Ishikawa (cell line): ENCODE data around the gene GPRC6A.

Experiments
- CEBPB ChIP-seq: IDR thresholded peaks from 2 replicates; pipeline ENCODE4 v1.6.1; 2012
- CREB1 ChIP-seq: IDR thresholded peaks from 2 replicates; pipeline ENCODE4 v1.6.1; 2012; ENCODE audit warnings: low read depth
- EGR1 ChIP-seq: IDR thresholded peaks from 2 replicates; pipeline ENCODE4 v1.6.1; 2012
- EP300 ChIP-seq: IDR thresholded peaks from 2 replicates; pipeline ENCODE4 v1.6.1; 2012; ENCODE audit warnings: borderline replicate concordance
- FOXM1 ChIP-seq: IDR thresholded peaks from 2 replicates; pipeline ENCODE4 v1.6.1; 2012; ENCODE audit warnings: low read depth, borderline replicate concordance
- NFIC ChIP-seq: IDR thresholded peaks from 2 replicates; pipeline ENCODE4 v1.6.1; 2012
- RAD21 ChIP-seq: IDR thresholded peaks from 2 replicates; pipeline ENCODE4 v1.6.1; 2012; ENCODE audit warnings: low read depth
- TAF1 ChIP-seq: IDR thresholded peaks from 2 replicates; pipeline ENCODE4 v1.6.1; 2012; ENCODE audit warnings: low read depth, mild to moderate bottlenecking
- TEAD4 ChIP-seq: IDR thresholded peaks from 2 replicates; pipeline ENCODE4 v1.6.1; 2012
- YY1 ChIP-seq: IDR thresholded peaks from 2 replicates; pipeline ENCODE4 v1.6.1; 2012; ENCODE audit warnings: low read depth
- ZBTB7A ChIP-seq: IDR thresholded peaks from 2 replicates; pipeline ENCODE4 v1.6.1; 2012; ENCODE audit warnings: low read depth
- TF ChIP-seq, protein P1 (sequence below): IDR thresholded peaks from 2 replicates; pipeline ENCODE4 v1.6.1; 2012
- TF ChIP-seq, protein P2 (sequence below): IDR thresholded peaks from 2 replicates; pipeline ENCODE4 v1.6.1; 2012; ENCODE audit warnings: low read depth, mild to moderate bottlenecking
- TF ChIP-seq, protein P3 (sequence below): IDR thresholded peaks from 2 replicates; pipeline ENCODE4 v1.6.1; 2012

DNA sequence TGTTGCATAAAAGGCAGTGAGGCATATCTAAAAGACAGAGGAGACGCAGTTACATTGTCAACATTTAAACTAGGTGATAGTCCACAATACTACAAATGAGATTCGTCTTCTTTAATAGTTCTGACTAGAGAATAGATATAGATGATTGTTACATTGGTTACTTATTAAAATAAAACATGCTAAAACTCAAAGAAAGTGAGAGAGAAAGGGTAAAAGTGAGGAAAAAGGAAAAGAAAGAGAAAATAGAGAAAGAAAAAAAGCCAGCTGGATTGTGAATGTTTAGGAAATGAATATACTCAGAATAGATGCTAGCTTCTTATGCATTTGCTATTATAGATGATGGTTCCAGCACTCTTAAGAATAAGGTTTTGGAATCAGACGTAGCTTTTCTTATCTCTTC is 35.7 kb downstream of the GPRC6A start:
- TF ChIP-seq EP300, result no peak
- TF ChIP-seq, protein P1, sequence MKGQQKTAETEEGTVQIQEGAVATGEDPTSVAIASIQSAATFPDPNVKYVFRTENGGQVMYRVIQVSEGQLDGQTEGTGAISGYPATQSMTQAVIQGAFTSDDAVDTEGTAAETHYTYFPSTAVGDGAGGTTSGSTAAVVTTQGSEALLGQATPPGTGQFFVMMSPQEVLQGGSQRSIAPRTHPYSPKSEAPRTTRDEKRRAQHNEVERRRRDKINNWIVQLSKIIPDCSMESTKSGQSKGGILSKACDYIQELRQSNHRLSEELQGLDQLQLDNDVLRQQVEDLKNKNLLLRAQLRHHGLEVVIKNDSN, result no peak
- no peak for TF ChIP-seq YY1
- TF ChIP-seq ZBTB7A, result no peak
- no peak for TF ChIP-seq TAF1
- TF ChIP-seq CREB1, result no peak
- TF ChIP-seq TEAD4, result no peak
- TF ChIP-seq FOXM1, result no peak
- no peak for TF ChIP-seq CEBPB
- no peak for TF ChIP-seq EGR1
- TF ChIP-seq, protein P2, sequence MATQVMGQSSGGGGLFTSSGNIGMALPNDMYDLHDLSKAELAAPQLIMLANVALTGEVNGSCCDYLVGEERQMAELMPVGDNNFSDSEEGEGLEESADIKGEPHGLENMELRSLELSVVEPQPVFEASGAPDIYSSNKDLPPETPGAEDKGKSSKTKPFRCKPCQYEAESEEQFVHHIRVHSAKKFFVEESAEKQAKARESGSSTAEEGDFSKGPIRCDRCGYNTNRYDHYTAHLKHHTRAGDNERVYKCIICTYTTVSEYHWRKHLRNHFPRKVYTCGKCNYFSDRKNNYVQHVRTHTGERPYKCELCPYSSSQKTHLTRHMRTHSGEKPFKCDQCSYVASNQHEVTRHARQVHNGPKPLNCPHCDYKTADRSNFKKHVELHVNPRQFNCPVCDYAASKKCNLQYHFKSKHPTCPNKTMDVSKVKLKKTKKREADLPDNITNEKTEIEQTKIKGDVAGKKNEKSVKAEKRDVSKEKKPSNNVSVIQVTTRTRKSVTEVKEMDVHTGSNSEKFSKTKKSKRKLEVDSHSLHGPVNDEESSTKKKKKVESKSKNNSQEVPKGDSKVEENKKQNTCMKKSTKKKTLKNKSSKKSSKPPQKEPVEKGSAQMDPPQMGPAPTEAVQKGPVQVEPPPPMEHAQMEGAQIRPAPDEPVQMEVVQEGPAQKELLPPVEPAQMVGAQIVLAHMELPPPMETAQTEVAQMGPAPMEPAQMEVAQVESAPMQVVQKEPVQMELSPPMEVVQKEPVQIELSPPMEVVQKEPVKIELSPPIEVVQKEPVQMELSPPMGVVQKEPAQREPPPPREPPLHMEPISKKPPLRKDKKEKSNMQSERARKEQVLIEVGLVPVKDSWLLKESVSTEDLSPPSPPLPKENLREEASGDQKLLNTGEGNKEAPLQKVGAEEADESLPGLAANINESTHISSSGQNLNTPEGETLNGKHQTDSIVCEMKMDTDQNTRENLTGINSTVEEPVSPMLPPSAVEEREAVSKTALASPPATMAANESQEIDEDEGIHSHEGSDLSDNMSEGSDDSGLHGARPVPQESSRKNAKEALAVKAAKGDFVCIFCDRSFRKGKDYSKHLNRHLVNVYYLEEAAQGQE, result no peak
- no peak for TF ChIP-seq RAD21
- no peak for TF ChIP-seq NFIC
- TF ChIP-seq, protein P3, sequence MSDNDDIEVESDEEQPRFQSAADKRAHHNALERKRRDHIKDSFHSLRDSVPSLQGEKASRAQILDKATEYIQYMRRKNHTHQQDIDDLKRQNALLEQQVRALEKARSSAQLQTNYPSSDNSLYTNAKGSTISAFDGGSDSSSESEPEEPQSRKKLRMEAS, result no peak
